Caco-2 (cell line): ENCODE data around the gene ARAP3. TPM values are rescaled to one million over a fixed set of nuclear protein-coding genes. Genes with fewer than 3 reads are reported as not detected.
"Not testable (repeated sequence)": the region's sequence is repeated elsewhere in the genome, so short reads cannot be mapped to it uniquely, and the experiment has no call there.

Source experiments
- BruUV-seq: library from RNA; stranded (reverse); fragments of 400-500 nt; replicated peaks from 2 replicates; lab custom pipeline; 2021; lab: Mats Ljungman, UMichigan
- CTCF ChIA-PET: fragments of 300-600 bp; sonication (Branson Sonifier 250); formaldehyde crosslinking; loops from one replicate; lab custom pipeline; 2022; ENCODE audit warnings: antibody characterized with exemption; lab: Charles Lee
- POLR2A ChIA-PET: fragments of 300-600 bp; sonication (Branson Sonifier 250); formaldehyde crosslinking; loops from one replicate; lab custom pipeline; 2022; ENCODE audit warnings: antibody characterized with exemption; lab: Charles Lee
- DNase-seq, 2 experiments: peaks; one replicate each; pipeline versions ENCODE4 v3.0.0 to v3.0.0-alpha.2; 2020 to 2022
- H3K27me3 ChIP-seq: replicated peaks from 2 replicates; pipeline ENCODE4 v1.6.0; 2011; ENCODE audit warnings: low read length; ENCODE audit not compliant: control insufficient read depth, insufficient read depth
- H3K36me3 ChIP-seq: 2 replicates; pipeline ENCODE4 v1.5.1; 2011; ENCODE audit warnings: low read length; ENCODE audit not compliant: control insufficient read depth, insufficient read depth
- H3K4me1 ChIP-seq: fragments of 250-450 bp; sonication (Bioruptor Pico); 2 replicates; pipeline ENCODE4 v1.5.1; 2020; ENCODE audit warnings: mild to moderate bottlenecking
- H3K4me3 ChIP-seq: 2 replicates; pipeline ENCODE4 v1.5.1; 2011; ENCODE audit warnings: low read depth, mild to moderate bottlenecking, control low read depth, low read length
- H3K9me3 ChIP-seq: fragments of 250-450 bp; sonication (Bioruptor Pico); 2 replicates; pipeline ENCODE4 v1.5.1; 2020; ENCODE audit warnings: mild to moderate bottlenecking, moderate library complexity
- H3K27ac Mint-ChIP-seq: one replicate; pipeline ENCODE4 v1.8.0; 2022; ENCODE audit warnings: mixed read lengths; ENCODE audit not compliant: unreplicated experiment
- H3K27me3 Mint-ChIP-seq: one replicate; pipeline ENCODE4 v1.8.0; 2022; ENCODE audit warnings: mixed read lengths; ENCODE audit not compliant: insufficient read depth, unreplicated experiment
- H3K36me3 Mint-ChIP-seq: one replicate; pipeline ENCODE4 v1.8.0; 2022; ENCODE audit warnings: mild to moderate bottlenecking, mixed read lengths; ENCODE audit not compliant: insufficient read depth, unreplicated experiment
- H3K4me1 Mint-ChIP-seq: one replicate; pipeline ENCODE4 v1.8.0; 2022; ENCODE audit warnings: low read depth, mixed read lengths; ENCODE audit not compliant: unreplicated experiment
- H3K4me3 Mint-ChIP-seq: one replicate; pipeline ENCODE4 v1.8.0; 2022; ENCODE audit warnings: mild to moderate bottlenecking, moderate library complexity, mixed read lengths; ENCODE audit not compliant: unreplicated experiment
- H3K9me3 Mint-ChIP-seq: one replicate; pipeline ENCODE4 v1.8.0; 2022; ENCODE audit warnings: mixed read lengths; ENCODE audit not compliant: unreplicated experiment
- intact Hi-C: fragments of 100-400 bp; cut with micrococcal nuclease; formaldehyde crosslinking; loops from one replicate; pipeline ENCODE4 v1.10.0; 2022; ENCODE audit not compliant: unreplicated experiment
- total RNA-seq: library from RNA; stranded (reverse); gene quantifications from 2 replicates; pipeline ENCODE4 v1.2.3, GENCODE V29; 2022
- TF ChIP-seq, protein P1 (sequence below), 2 experiments: fragments of 200-600 bp in 1 of 2; IDR thresholded peaks; 1 replicate in 1 of 2; 2 replicates in 1 of 2; pipeline versions ENCODE4 v1.5.1 to v1.8.0; 2011 to 2022; ENCODE audit warnings: antibody characterized with exemption in 1 of 2, control low read depth in 1 of 2, inconsistent platforms in 1 of 2, low read depth in 1 of 2, low read length in 1 of 2, mild to moderate bottlenecking in 1 of 2, moderate library complexity in 1 of 2; ENCODE audit not compliant: insufficient read depth in 1 of 2, severe bottlenecking in 1 of 2, unreplicated experiment in 1 of 2

ARAP3 gene
- total RNA-seq, 1 experiment from 2014 or later = 6.3 TPM

DNA sequence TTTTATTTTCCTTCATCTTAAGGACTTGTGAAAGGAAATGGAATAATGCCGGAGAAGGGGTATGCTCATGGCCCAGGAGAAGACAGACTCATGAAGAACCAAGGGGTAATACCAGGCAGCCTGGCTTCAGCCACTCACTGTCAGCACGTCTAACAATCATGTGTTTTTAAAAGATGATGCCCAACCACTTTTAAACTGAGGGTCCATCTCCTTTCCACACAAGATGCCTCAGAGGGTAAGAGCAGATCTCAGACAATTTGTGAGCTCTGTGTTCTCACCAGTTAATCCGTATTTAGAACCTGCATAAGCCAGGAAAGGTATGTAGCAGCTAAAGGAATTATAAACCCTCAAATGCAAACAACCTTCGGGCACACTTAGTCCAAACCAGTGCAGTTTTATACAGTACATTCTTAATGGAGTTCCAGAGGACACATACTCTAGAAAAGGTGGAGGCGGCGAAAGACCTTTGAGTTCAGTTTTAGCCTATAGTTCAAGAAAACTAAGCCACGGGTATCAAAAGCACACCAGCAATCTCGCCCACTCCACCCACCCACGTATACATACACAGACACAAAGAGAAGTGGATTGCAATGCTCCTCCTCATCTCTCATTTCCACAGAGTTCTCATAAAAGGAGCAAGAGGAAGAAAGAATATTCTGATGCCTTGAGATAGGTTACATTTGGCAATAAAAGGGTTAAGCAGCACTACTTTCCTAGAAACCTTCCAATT, 65.9 kb downstream of the ARAP3 start:
- DNase-seq = no peak
- intact Hi-C loops = no loop called here
- POLR2A ChIA-PET = interaction anchor here (1.1 kb wide), 1 partner anchor 21 kb away, joined by 4 read pairs; the partner anchor contains the start of genes HDAC3 and RELL2
- Mint-ChIP-seq H3K27me3 (no peaks in the 10 kb centered on the region), H3K36me3 (peaks cover 41% of the 10 kb centered on the region), H3K9me3 (no peaks in the 10 kb centered on the region), H3K4me1 (peaks cover 27% of the 10 kb centered on the region), H3K4me3 (peak overlapping the region; percentile 89), H3K27ac (no peak overlapping the region)
- no TSS peak for BruUV-seq
- TF ChIP-seq, protein P1, sequence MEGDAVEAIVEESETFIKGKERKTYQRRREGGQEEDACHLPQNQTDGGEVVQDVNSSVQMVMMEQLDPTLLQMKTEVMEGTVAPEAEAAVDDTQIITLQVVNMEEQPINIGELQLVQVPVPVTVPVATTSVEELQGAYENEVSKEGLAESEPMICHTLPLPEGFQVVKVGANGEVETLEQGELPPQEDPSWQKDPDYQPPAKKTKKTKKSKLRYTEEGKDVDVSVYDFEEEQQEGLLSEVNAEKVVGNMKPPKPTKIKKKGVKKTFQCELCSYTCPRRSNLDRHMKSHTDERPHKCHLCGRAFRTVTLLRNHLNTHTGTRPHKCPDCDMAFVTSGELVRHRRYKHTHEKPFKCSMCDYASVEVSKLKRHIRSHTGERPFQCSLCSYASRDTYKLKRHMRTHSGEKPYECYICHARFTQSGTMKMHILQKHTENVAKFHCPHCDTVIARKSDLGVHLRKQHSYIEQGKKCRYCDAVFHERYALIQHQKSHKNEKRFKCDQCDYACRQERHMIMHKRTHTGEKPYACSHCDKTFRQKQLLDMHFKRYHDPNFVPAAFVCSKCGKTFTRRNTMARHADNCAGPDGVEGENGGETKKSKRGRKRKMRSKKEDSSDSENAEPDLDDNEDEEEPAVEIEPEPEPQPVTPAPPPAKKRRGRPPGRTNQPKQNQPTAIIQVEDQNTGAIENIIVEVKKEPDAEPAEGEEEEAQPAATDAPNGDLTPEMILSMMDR (IDR thresholded peaks at IDR 0.05; ENCODE audit: insufficient read depth in 1 of 2, low read depth in 1 of 2, low read length in 1 of 2, severe bottlenecking in 1 of 2, unreplicated experiment in 1 of 2) = no peak
- Histone ChIP-seq H3K27me3 (no peaks in the 10 kb centered on the region), H3K9me3 (no peaks in the 10 kb centered on the region), H3K4me1 (peaks cover 39% of the 10 kb centered on the region), H3K4me3 (no peak overlapping the region; the same call in 1 of the 2 replicates), H3K36me3 (0 out of 2 replicates have a peak, but pooled peaks cover 2% of the 10 kb centered on the region)
- CTCF ChIA-PET = interaction anchor here (1.5 to 2.8 kb wide), 2 partner anchors 24 to 52 kb away, joined by 4 to 24 read pairs; no protein-coding TSS in a partner anchor

DNA sequence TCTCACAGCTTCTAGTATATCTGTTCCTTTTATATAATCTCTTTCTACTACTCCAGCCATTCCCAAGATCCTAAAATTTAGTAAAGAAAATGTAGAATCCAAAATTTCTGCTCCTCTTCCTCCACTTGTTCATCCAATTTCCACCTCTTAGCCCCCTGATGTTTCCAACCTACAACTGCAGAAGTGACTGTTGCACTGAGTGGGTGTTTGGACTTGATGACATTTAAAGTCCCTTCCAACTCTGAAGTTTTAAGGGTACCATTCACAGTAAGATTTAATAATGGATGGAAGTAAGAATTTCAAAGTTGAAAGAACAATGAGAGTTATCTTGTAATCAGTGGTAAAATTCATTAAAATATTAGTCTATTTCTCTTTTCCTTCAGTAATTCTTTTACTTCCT, 68.7 kb downstream of the ARAP3 start:
- Mint-ChIP-seq H3K4me1 (peaks cover 33% of the 10 kb centered on the region), H3K27ac (no peak overlapping the region), H3K36me3 (peaks cover 42% of the 10 kb centered on the region), H3K9me3 (no peaks in the 10 kb centered on the region), H3K4me3 (no peak overlapping the region), H3K27me3 (no peaks in the 10 kb centered on the region)
- no peak for DNase-seq
- TF ChIP-seq, protein P1 (IDR thresholded peaks at IDR 0.05; ENCODE audit: insufficient read depth in 1 of 2, low read depth in 1 of 2, low read length in 1 of 2, severe bottlenecking in 1 of 2, unreplicated experiment in 1 of 2) = no peak
- BruUV-seq = no TSS peak
- POLR2A ChIA-PET = no interaction called here
- no peaks in the 10 kb centered on the region for H3K9me3 ChIP-seq
- no peak overlapping the region for H3K4me3 ChIP-seq
- H3K4me1 ChIP-seq = peaks cover 51% of the 10 kb centered on the region
- H3K36me3 ChIP-seq = no peaks in the 10 kb centered on the region
- H3K27me3 ChIP-seq = no peaks in the 10 kb centered on the region
- intact Hi-C loops = no loop called here
- CTCF ChIA-PET = no interaction called here

DNA sequence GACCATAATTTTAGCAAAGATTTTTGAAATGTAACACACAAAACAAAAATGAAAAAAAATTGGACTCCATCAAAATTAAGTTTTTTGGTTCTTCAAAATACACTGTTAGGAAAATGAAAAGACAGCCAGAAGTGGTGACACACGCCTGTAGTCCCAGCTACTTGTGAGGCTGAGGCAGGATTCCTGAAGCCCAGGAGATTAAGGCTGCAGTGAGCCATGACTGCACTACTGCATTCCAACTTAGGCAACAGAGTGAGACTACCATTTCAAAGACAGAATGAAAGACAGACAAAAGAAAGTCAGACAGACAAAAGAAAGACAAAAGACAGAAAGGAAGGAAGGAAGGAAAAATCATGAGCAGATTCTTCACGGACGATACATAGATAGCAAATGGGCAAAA, 70.7 kb downstream of the ARAP3 start:
- no peaks in the 10 kb centered on the region for H3K9me3 Mint-ChIP-seq
- POLR2A ChIA-PET = no interaction called here
- H3K9me3 ChIP-seq = no peaks in the 10 kb centered on the region
- intact Hi-C loops = no loop called here
- peaks cover 35% of the 10 kb centered on the region for H3K4me1 Mint-ChIP-seq
- H3K27me3 Mint-ChIP-seq = no peaks in the 10 kb centered on the region
- no peak overlapping the region for H3K4me3 ChIP-seq
- H3K4me1 ChIP-seq = peaks cover 45% of the 10 kb centered on the region
- TF ChIP-seq, protein P1 (IDR thresholded peaks at IDR 0.05; ENCODE audit: insufficient read depth in 1 of 2, low read depth in 1 of 2, low read length in 1 of 2, severe bottlenecking in 1 of 2, unreplicated experiment in 1 of 2) = no peak
- H3K36me3 ChIP-seq = no peaks in the 10 kb centered on the region
- CTCF ChIA-PET = interaction anchor here (0.8 kb wide), 1 partner anchor 19 kb away, joined by 4 read pairs; no protein-coding TSS in a partner anchor
- H3K36me3 Mint-ChIP-seq = peaks cover 32% of the 10 kb centered on the region
- no peaks in the 10 kb centered on the region for H3K27me3 ChIP-seq
- peak in 1 of 2 experiments; percentile 21 for DNase-seq
- peak overlapping the region; percentile 21 for H3K27ac Mint-ChIP-seq
- no TSS peak for BruUV-seq
- no peak overlapping the region for H3K4me3 Mint-ChIP-seq

DNA sequence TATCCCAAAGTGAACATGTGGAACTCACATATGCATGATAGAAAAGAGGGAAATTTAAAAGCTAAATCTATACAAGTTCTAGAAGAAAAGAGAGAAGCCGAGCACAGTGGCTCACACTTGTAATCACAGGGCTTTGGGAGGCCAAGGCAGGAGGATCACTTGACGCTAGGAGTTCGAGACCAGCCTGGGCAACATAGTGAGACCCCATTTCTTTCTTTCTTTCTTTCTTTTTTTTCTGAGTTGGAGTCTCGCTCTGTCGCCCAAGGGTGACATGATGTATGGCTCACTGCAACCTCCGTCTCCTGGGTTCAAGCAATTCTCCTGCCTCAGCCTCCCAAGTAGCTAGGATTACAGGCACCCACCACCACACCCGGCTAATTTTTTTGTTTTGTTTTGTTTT, 72.1 kb downstream of the ARAP3 start:
- BruUV-seq, DNase-seq, H3K9me3 Mint-ChIP-seq, H3K9me3 ChIP-seq, H3K4me3 ChIP-seq, H3K36me3 ChIP-seq, H3K27me3 Mint-ChIP-seq, POLR2A ChIA-PET, intact Hi-C loops, H3K27me3 ChIP-seq, H3K4me3 Mint-ChIP-seq: not testable (repeated sequence)
- peak overlapping the region; percentile 12 for H3K27ac Mint-ChIP-seq
- CTCF ChIA-PET = interaction anchor here (1.1 to 3.0 kb wide), 3 partner anchors 9 to 46 kb away, joined by 4 to 20 read pairs (median 5); partner anchors contain the start of gene DIAPH1
- H3K4me1 Mint-ChIP-seq = peaks cover 38% of the 10 kb centered on the region
- peaks cover 24% of the 10 kb centered on the region for H3K36me3 Mint-ChIP-seq
- peaks cover 45% of the 10 kb centered on the region for H3K4me1 ChIP-seq
